Measurements from ENCODE around the gene PGPEP1.

PGPEP1 gene

DNA sequence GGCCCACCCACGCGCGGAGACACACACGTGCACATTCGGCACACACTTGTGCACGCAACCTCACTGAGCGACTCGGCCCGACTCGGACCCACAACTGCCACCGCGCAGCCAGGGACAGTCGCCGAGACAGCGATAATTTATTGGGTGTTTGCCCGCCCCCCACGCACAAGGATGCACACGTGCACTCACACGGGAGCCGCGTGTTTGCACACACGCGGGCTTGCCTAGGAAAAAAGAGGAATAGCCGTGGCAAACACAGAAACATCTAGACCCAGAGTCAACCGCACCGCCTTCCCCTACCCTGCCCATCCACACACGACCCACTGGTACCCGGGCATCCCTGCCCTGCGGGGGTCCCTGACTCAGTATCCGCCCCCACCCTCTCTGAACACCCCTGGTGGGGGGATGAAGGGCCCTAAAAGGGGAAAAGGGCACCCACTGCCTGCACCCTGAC, 77.7 kb downstream of the PGPEP1 start:
- no peak for DNase-seq (ENCODE audit: low read depth)

DNA sequence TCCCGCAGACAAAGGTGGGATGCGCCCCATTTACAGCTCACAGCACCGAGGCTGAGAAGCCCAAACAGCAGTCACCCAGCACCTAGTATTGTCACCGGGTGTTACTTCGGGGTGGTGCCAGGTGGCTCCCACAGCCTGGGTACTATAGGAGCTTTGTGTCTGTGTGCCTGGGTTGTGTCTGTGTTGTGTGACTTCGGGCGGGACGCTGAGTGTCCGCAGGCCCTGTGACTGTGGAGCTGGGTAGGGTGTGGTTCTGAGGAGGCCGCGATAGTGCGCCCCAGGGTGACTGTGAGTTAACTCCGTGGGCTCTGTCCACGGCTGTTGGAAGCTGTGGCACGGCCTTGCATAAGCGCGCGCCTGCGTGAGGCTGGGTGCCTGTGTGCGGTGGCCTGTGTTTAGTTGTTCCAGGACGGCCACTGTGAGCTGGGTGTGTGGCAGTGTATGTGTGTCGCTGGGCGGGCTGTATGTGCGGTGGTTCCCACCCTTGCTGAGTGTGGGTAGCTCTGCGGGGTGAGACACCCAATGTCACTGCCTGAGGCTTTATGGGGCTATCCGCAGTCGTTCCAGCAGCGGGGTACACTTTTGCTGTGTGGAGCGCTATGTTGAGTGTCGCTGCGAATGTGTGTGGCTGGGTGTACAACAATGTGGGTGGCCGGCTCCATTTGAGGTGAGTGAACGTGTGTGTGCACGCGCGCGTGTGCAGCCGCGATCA, 78.2 kb downstream of the PGPEP1 start:
- DNase-seq (ENCODE audit: low read depth), result no peak

DNA sequence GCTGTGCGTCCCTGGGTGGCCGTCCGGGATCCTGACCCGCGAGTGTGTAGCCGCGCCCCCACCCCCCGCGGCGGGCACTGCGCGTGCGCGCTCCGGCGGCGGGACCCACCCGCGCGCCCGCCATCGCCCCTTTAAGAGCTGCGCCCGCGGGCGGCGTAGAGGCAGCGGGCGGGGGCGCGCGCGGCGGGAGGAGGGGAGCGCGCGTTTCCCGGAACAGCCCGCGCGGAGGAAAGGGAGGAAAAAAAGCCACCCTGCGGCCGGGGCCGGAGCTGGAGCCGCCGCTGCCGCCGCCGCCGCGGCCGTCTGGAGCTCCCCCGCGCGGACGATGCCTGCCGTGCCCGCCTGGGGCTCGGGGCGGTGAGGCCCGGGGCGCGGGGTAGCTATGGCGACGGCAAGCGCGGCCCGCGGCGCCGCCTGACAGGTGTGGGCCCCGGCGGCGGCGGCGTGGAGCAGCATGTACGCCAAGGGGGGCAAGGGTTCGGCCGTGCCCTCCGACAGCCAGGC, 78.8 kb downstream of the PGPEP1 start, which contains the start of gene SSBP4:
TSS of gene SSBP4 (plus strand) at position 204 of the 504 bp plus-strand sequence. CDS start at position 455, 251 bp downstream.
- DNase-seq (ENCODE audit: low read depth), result peak; percentile 63

Data from amniotic epithelial cell (primary cell).